ENCODE results near the gene SPIRE2. TPM values are rescaled to one million over a fixed set of nuclear protein-coding genes. Genes with fewer than 3 reads are reported as not detected.

Gene SPIRE2
- total and polyA plus RNA-seq, 2 of the 13 experiments (the other 11 are each of a cell fraction or from before 2014, with no cell fraction given), result 13.3 to 37.5 TPM

DNA sequence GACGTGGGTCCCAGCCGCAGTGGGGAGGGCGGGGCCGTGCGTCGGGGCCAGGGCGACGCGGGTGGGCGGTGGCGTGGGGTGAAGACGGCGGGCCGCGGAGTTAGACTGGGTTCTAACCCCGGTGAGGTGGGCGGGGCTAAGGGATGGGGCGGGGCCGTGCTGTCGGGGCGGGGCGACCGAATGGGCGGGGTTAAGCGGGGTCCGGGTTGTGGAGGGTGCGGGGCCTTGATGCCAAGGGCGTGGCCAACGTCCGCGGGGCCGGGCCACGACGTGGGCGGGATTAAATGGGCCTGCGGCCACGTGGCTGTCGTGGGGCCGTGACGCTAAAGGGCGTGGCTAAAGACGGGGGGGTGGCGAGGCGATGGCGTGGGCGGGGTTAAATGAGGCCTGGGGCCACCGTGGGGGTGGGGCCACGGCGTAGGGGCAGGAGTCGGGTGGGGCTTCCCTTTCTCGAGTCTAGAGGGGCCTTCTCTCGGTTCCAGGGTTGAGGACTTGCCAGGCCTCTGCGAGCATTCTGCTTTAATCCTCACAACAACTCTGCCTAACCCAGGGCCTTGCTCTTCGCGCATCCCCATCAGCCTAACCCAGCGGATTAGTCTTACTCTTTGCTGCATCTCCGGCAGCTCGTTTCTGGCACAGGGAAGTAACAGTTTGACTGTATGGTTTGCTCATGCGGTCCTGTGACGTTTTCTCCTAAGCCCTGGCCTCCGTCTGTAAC lies 45.9 kb downstream of the SPIRE2 start (continued):
- TF ChIP-seq, protein P1, sequence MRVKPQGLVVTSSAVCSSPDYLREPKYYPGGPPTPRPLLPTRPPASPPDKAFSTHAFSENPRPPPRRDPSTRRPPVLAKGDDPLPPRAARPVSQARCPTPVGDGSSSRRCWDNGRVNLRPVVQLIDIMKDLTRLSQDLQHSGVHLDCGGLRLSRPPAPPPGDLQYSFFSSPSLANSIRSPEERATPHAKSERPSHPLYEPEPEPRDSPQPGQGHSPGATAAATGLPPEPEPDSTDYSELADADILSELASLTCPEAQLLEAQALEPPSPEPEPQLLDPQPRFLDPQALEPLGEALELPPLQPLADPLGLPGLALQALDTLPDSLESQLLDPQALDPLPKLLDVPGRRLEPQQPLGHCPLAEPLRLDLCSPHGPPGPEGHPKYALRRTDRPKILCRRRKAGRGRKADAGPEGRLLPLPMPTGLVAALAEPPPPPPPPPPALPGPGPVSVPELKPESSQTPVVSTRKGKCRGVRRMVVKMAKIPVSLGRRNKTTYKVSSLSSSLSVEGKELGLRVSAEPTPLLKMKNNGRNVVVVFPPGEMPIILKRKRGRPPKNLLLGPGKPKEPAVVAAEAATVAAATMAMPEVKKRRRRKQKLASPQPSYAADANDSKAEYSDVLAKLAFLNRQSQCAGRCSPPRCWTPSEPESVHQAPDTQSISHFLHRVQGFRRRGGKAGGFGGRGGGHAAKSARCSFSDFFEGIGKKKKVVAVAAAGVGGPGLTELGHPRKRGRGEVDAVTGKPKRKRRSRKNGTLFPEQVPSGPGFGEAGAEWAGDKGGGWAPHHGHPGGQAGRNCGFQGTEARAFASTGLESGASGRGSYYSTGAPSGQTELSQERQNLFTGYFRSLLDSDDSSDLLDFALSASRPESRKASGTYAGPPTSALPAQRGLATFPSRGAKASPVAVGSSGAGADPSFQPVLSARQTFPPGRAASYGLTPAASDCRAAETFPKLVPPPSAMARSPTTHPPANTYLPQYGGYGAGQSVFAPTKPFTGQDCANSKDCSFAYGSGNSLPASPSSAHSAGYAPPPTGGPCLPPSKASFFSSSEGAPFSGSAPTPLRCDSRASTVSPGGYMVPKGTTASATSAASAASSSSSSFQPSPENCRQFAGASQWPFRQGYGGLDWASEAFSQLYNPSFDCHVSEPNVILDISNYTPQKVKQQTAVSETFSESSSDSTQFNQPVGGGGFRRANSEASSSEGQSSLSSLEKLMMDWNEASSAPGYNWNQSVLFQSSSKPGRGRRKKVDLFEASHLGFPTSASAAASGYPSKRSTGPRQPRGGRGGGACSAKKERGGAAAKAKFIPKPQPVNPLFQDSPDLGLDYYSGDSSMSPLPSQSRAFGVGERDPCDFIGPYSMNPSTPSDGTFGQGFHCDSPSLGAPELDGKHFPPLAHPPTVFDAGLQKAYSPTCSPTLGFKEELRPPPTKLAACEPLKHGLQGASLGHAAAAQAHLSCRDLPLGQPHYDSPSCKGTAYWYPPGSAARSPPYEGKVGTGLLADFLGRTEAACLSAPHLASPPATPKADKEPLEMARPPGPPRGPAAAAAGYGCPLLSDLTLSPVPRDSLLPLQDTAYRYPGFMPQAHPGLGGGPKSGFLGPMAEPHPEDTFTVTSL (CRISPR knock-in tag; IDR thresholded peaks at IDR 0.05; ENCODE audit: borderline replicate concordance), result no peak
- TF ChIP-seq ZSCAN29 (CRISPR knock-in tag; conservative IDR thresholded peaks at IDR 0.05), result no peak
- no peak for TF ChIP-seq MBNL3 (CRISPR knock-in tag; conservative IDR thresholded peaks at IDR 0.05)
- TF ChIP-seq RFX1 (IDR thresholded peaks at IDR 0.05), result no peak
- no peak for TF ChIP-seq HOXA5 (CRISPR knock-in tag; IDR thresholded peaks at IDR 0.05)
- TF ChIP-seq ZNF639 (CRISPR knock-in tag; conservative IDR thresholded peaks at IDR 0.05), result no peak; the same call in 1 of the 2 replicates
- peak; percentile 16; the same call in 1 of the 2 replicates for TF ChIP-seq SAFB2 (CRISPR knock-in tag; IDR thresholded peaks at IDR 0.05; ENCODE audit: borderline replicate concordance, low read depth)
- TF ChIP-seq BHLHE40 (IDR thresholded peaks at IDR 0.05; ENCODE audit: low read length), result no peak
- TF ChIP-seq ZFP36L2 (CRISPR knock-in tag; IDR thresholded peaks at IDR 0.05), result no peak
- TF ChIP-seq ZNF607 (CRISPR knock-in tag; IDR thresholded peaks at IDR 0.05; ENCODE audit: borderline replicate concordance), result no peak
- TF ChIP-seq NR3C1 (CRISPR knock-in tag; IDR thresholded peaks at IDR 0.05), result no peak
- TF ChIP-seq, protein P2, sequence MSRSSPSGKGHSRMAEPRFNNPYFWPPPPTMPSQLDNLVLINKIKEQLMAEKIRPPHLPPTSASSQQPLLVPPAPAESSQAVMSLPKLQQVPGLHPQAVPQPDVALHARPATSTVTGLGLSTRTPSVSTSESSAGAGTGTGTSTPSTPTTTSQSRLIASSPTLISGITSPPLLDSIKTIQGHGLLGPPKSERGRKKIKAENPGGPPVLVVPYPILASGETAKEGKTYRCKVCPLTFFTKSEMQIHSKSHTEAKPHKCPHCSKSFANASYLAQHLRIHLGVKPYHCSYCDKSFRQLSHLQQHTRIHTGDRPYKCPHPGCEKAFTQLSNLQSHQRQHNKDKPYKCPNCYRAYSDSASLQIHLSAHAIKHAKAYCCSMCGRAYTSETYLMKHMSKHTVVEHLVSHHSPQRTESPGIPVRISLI (CRISPR knock-in tag; IDR thresholded peaks at IDR 0.05; ENCODE audit: borderline replicate concordance), result no peak
- TF ChIP-seq ZNF572 (CRISPR knock-in tag; IDR thresholded peaks at IDR 0.05), result no peak
- no peak for TF ChIP-seq ZNF251 (CRISPR knock-in tag; IDR thresholded peaks at IDR 0.05)
- no peak for TF ChIP-seq ZNF569 (CRISPR knock-in tag; IDR thresholded peaks at IDR 0.05; ENCODE audit: borderline replicate concordance)
- TF ChIP-seq, protein P3, sequence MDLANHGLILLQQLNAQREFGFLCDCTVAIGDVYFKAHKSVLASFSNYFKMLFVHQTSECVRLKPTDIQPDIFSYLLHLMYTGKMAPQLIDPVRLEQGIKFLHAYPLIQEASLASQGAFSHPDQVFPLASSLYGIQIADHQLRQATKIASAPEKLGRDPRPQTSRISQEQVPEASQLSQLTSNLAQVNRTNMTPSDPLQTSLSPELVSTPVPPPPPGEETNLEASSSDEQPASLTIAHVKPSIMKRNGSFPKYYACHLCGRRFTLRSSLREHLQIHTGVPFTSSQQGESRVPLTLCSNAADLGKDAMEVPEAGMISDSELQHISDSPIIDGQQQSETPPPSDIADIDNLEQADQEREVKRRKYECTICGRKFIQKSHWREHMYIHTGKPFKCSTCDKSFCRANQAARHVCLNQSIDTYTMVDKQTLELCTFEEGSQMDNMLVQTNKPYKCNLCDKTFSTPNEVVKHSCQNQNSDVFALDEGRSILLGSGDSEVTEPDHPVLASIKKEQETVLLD (CRISPR knock-in tag; IDR thresholded peaks at IDR 0.05; ENCODE audit: low read depth), result no peak
- TF ChIP-seq ZMAT5 (CRISPR knock-in tag; IDR thresholded peaks at IDR 0.05; ENCODE audit: borderline replicate concordance, low read depth), result no peak
- peak; percentile 6 for TF ChIP-seq AGO2 (optimal IDR thresholded peaks at IDR 0.05; ENCODE audit: low read depth, low read length)
- no peak for TF ChIP-seq ZKSCAN8 (CRISPR knock-in tag; IDR thresholded peaks at IDR 0.05; ENCODE audit: borderline replicate concordance)
- no peak for TF ChIP-seq SRSF9 (IDR thresholded peaks at IDR 0.05; ENCODE audit: borderline replicate concordance, insufficient read depth, low read depth, low read length, poor library complexity, severe bottlenecking)

Measured in HepG2 (cell line).